OCI-LY7 (cell line): ENCODE measurements around the gene IMPDH1. TPM values are rescaled to one million over a fixed set of nuclear protein-coding genes. Genes with fewer than 3 reads are reported as not detected.

Experiments used
- BruUV-seq: library from RNA; stranded (reverse); fragments of 400-500 nt; replicated peaks from 2 replicates; lab custom pipeline; 2021; lab: Mats Ljungman, UMichigan
- CTCF ChIA-PET: fragments of 300-600 bp; sonication (Branson Sonifier 250); formaldehyde crosslinking; loops from one replicate; lab custom pipeline; 2022; ENCODE audit warnings: antibody characterized with exemption; ENCODE audit not compliant: unreplicated experiment; lab: Charles Lee
- POLR2A ChIA-PET: fragments of 300-600 bp; sonication (Branson Sonifier 250); formaldehyde crosslinking; loops from one replicate; lab custom pipeline; 2022; ENCODE audit warnings: antibody characterized with exemption; lab: Charles Lee
- DNase-seq: peaks from one replicate; pipeline ENCODE4 v3.0.0-alpha.2; 2015; ENCODE audit warnings: low spot score
- H2AFZ ChIP-seq: fragments of 200-600 bp; sonication (generic), shearing (Covaris generic); 2 replicates; pipeline ENCODE4 v1.6.1; 2014; ENCODE audit warnings: mild to moderate bottlenecking, antibody characterized with exemption, low read length, moderate library complexity
- H3K27ac ChIP-seq: fragments of 200-600 bp; sonication (generic); 2 replicates; pipeline ENCODE4 v1.5.1; 2014; ENCODE audit warnings: mixed run types, low read depth, mild to moderate bottlenecking, moderate library complexity, low read length, inconsistent platforms; ENCODE audit not compliant: poor library complexity, severe bottlenecking
- H3K36me3 ChIP-seq: fragments of 200-600 bp; sonication (generic); 2 replicates; pipeline ENCODE4 v1.6.1; 2014; ENCODE audit warnings: mild to moderate bottlenecking, antibody characterized with exemption, low read length, moderate library complexity, mixed read lengths; ENCODE audit not compliant: insufficient read depth
- H3K4me1 ChIP-seq: fragments of 200-600 bp; sonication (generic); 2 replicates; pipeline ENCODE4 v1.5.1; 2014; ENCODE audit warnings: mild to moderate bottlenecking, low read length; ENCODE audit not compliant: insufficient read depth, poor library complexity, severe bottlenecking
- H3K4me2 ChIP-seq: fragments of 200-600 bp; sonication (generic); 2 replicates; pipeline ENCODE4 v1.6.1; 2014; ENCODE audit warnings: mild to moderate bottlenecking, low read length
- H3K4me3 ChIP-seq: fragments of 200-600 bp; sonication (generic); 2 replicates; pipeline ENCODE4 v1.5.1; 2014; ENCODE audit warnings: mild to moderate bottlenecking, low read depth, low read length; ENCODE audit not compliant: poor library complexity, severe bottlenecking
- H3K79me2 ChIP-seq: fragments of 200-600 bp; sonication (generic); 2 replicates; pipeline ENCODE4 v1.6.1; 2016; ENCODE audit warnings: low read depth, mild to moderate bottlenecking, low read length, moderate library complexity, mixed read lengths; ENCODE audit not compliant: insufficient read depth
- H3K9me2 ChIP-seq: fragments of 200-600 bp; sonication (generic); 2 replicates; pipeline ENCODE4 v1.6.1; 2016; ENCODE audit warnings: mild to moderate bottlenecking, low read length, mixed read lengths; ENCODE audit not compliant: insufficient read depth
- H3K9me3 ChIP-seq: fragments of 200-600 bp; sonication (generic); 2 replicates; pipeline ENCODE4 v1.6.1; 2014; ENCODE audit warnings: mild to moderate bottlenecking, mixed run types, low read length, mixed read lengths
- H4K20me1 ChIP-seq: fragments of 200-600 bp; sonication (generic); 2 replicates; pipeline ENCODE4 v1.6.1; 2014; ENCODE audit warnings: mild to moderate bottlenecking, antibody characterized with exemption, low read length, moderate library complexity, mixed read lengths; ENCODE audit not compliant: insufficient read depth
- CTCF ChIP-seq: fragments of 200-600 bp; sonication (generic); conservative IDR thresholded peaks from 2 replicates; pipeline ENCODE4 v1.5.1; 2014; ENCODE audit warnings: mild to moderate bottlenecking, antibody characterized with exemption, low read length, moderate library complexity, mixed read lengths
- EZH2phosphoT487 ChIP-seq: fragments of 200-600 bp; sonication (generic); IDR thresholded peaks from 2 replicates; pipeline ENCODE4 v1.6.1; 2018; ENCODE audit warnings: low read depth, borderline replicate concordance, mild to moderate bottlenecking, mixed run types, antibody characterized with exemption, low read length, moderate library complexity, mixed read lengths
- intact Hi-C: fragments of 100-400 bp; cut with micrococcal nuclease; formaldehyde crosslinking; loops from one replicate; pipeline ENCODE4 v1.10.0; 2022; ENCODE audit not compliant: unreplicated experiment
- total RNA-seq, 2 experiments: library from RNA; depleted of rRNA in 1 of 2; stranded (reverse); fragments of >200 nt in 1 of 2; shearing (Covaris generic) in 1 of 2; gene quantifications; 2 replicates each; pipeline ENCODE4 v1.2.3, GENCODE V29; 2014 to 2022

Gene IMPDH1
- total RNA-seq, 2 experiments from 2014 or later = 26.6 to 50.5 TPM

- H2AFZ ChIP-seq = no peak overlapping the region
- intact Hi-C loops = no loop called here
- ChIA-PET CTCF (no interaction called here), POLR2A (interaction anchor here (0.6 to 1.2 kb wide), 3 partner anchors 27 to 58 kb away, joined by 3 read pairs; no protein-coding TSS in a partner anchor)
- no peak overlapping the region for H3K4me3 ChIP-seq
- no peak for DNase-seq
- peaks cover 21% of the 10 kb centered on the region; the same call in 1 of the 2 replicates for H3K36me3 ChIP-seq
- no peaks in the 10 kb centered on the region for H3K79me2 ChIP-seq
- H3K27ac ChIP-seq = no peak overlapping the region
- H3K9me2 ChIP-seq = no peaks in the 10 kb centered on the region
- no peaks in the 10 kb centered on the region for H4K20me1 ChIP-seq
- H3K4me2 ChIP-seq = no peak overlapping the region
- H3K4me1 ChIP-seq = no peaks in the 10 kb centered on the region
- no TSS peak for BruUV-seq
- TF ChIP-seq EZH2phosphoT487 (no peak), CTCF (no peak)
- no peaks in the 10 kb centered on the region for H3K9me3 ChIP-seq
Observed at GRCh38 chr7:128390871-128391565, 18.8 kb downstream of the IMPDH1 start.

GRCh38 chr7:128389618-128390329 lies 20.0 kb downstream of the IMPDH1 start:
- Histone ChIP-seq H3K79me2 (no peaks in the 10 kb centered on the region), H3K9me3 (no peaks in the 10 kb centered on the region), H3K4me2 (no peak overlapping the region), H3K4me3 (no peak overlapping the region), H2AFZ (no peak overlapping the region), H3K27ac (no peak overlapping the region), H3K9me2 (no peaks in the 10 kb centered on the region), H3K4me1 (no peaks in the 10 kb centered on the region), H3K36me3 (0 out of 2 replicates have a peak, but pooled peaks cover 11% of the 10 kb centered on the region), H4K20me1 (no peaks in the 10 kb centered on the region)
- ChIA-PET POLR2A (no interaction called here), CTCF (interaction anchor here (1.1 kb wide), 1 partner anchor 43 kb away, joined by 4 read pairs; no protein-coding TSS in a partner anchor)
- TF ChIP-seq EZH2phosphoT487 (no peak), CTCF (no peak)
- intact Hi-C loops = no loop called here
- BruUV-seq = no TSS peak
- DNase-seq = no peak
